Osteocyte (in vitro differentiated cells): ENCODE data around the gene RXFP3. TPM values are rescaled to one million over a fixed set of nuclear protein-coding genes. Genes with fewer than 3 reads are reported as not detected.
"Not testable (repeated sequence)": the region's sequence is repeated elsewhere in the genome, so short reads cannot be mapped to it uniquely, and the experiment has no call there.

Experiments
- DNase-seq: peaks from one replicate; pipeline ENCODE4 v3.0.0; 2021; ENCODE audit warnings: mixed read lengths; ENCODE audit not compliant: unreplicated experiment; ENCODE audit errors: extremely low spot score
- H3K27ac Mint-ChIP-seq: one replicate; pipeline ENCODE4 v1.8.0; 2021; ENCODE audit warnings: mild to moderate bottlenecking, mixed read lengths; ENCODE audit not compliant: unreplicated experiment
- H3K27me3 Mint-ChIP-seq: one replicate; pipeline ENCODE4 v1.8.0; 2021; ENCODE audit warnings: mixed read lengths; ENCODE audit not compliant: unreplicated experiment
- H3K36me3 Mint-ChIP-seq: one replicate; pipeline ENCODE4 v1.8.0; 2021; ENCODE audit warnings: mixed read lengths; ENCODE audit not compliant: unreplicated experiment
- H3K4me1 Mint-ChIP-seq: one replicate; pipeline ENCODE4 v1.8.0; 2021; ENCODE audit warnings: mixed read lengths; ENCODE audit not compliant: unreplicated experiment
- H3K4me3 Mint-ChIP-seq: one replicate; pipeline ENCODE4 v1.8.0; 2021; ENCODE audit warnings: mild to moderate bottlenecking, moderate library complexity, mixed read lengths; ENCODE audit not compliant: unreplicated experiment
- H3K9me3 Mint-ChIP-seq: one replicate; pipeline ENCODE4 v1.8.0; 2021; ENCODE audit warnings: mixed read lengths; ENCODE audit not compliant: unreplicated experiment
- total RNA-seq: library from RNA; stranded (reverse); gene quantifications from 2 replicates; pipeline ENCODE4 v1.2.1, GENCODE V29; 2021
- TF ChIP-seq, protein P1 (sequence below): fragments of 200-600 bp; sonication (generic); IDR thresholded peaks from 2 replicates; pipeline ENCODE4 v1.5.0; 2021; ENCODE audit warnings: antibody characterized with exemption, mild to moderate bottlenecking, moderate library complexity

The RXFP3 gene
- total RNA-seq, 1 donor from 2014 or later: not detected

DNA sequence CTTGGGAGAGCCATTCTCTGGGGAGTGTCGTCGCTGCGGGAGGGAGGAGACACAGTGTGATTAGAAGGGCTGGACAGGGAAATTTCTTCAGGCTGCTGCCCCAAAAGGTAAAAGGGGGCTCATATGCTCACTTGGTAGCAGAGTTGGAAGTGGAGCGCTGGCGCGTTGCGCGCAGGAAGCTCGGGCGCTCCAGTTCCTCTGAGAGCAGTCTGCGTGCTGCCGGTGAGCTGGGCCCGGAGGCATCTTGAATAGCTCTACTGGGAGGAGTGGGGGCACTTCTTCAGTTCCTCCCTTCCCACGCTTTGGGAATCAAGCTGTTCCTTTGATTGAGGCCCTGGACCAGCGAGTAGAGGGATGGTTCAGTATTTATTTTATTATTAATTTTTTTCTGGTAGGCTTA lies 2.7 kb downstream of the RXFP3 start:
- no peak overlapping the region for H3K27ac Mint-ChIP-seq
- DNase-seq: no peak
- H3K4me3 Mint-ChIP-seq: no peak overlapping the region
- no peaks in the 10 kb centered on the region for H3K36me3 Mint-ChIP-seq
- H3K9me3 Mint-ChIP-seq: no peaks in the 10 kb centered on the region
- peaks cover 8% of the 10 kb centered on the region for H3K4me1 Mint-ChIP-seq
- peaks cover 34% of the 10 kb centered on the region for H3K27me3 Mint-ChIP-seq
- TF ChIP-seq, protein P1, sequence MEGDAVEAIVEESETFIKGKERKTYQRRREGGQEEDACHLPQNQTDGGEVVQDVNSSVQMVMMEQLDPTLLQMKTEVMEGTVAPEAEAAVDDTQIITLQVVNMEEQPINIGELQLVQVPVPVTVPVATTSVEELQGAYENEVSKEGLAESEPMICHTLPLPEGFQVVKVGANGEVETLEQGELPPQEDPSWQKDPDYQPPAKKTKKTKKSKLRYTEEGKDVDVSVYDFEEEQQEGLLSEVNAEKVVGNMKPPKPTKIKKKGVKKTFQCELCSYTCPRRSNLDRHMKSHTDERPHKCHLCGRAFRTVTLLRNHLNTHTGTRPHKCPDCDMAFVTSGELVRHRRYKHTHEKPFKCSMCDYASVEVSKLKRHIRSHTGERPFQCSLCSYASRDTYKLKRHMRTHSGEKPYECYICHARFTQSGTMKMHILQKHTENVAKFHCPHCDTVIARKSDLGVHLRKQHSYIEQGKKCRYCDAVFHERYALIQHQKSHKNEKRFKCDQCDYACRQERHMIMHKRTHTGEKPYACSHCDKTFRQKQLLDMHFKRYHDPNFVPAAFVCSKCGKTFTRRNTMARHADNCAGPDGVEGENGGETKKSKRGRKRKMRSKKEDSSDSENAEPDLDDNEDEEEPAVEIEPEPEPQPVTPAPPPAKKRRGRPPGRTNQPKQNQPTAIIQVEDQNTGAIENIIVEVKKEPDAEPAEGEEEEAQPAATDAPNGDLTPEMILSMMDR: no peak

- Mint-ChIP-seq H3K27ac (no peak overlapping the region), H3K4me3 (no peak overlapping the region), H3K27me3 (peaks cover 34% of the 10 kb centered on the region)
These were observed 3.5 kb downstream of the RXFP3 start for GRCh38 chr5:33939556-33940262.

DNA sequence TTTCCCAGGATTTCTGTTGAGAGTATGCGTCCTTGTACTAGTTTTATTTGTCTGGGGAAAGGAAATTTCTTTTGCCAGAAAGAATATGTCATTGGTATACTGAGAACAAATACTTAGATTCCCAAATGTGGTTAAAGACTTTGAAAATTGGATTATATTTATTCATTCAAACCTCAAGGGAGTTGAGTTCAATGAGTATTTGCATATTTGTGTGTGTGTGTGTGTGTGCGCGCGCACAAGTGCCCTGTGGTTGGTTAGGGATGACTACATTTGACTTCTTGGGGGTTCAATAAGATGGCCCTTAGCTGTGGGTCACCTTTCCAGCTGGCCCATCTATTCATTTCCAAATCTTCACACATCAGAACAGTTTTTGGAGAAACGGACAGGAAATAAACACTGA lies 4.9 kb downstream of the RXFP3 start:
- no peaks in the 10 kb centered on the region for H3K9me3 Mint-ChIP-seq
- H3K4me3 Mint-ChIP-seq: no peak overlapping the region
- H3K27me3 Mint-ChIP-seq: peaks cover 42% of the 10 kb centered on the region
- H3K4me1 Mint-ChIP-seq: peaks cover 1% of the 10 kb centered on the region
- no peak for DNase-seq
- TF ChIP-seq, protein P1: no peak
- no peaks in the 10 kb centered on the region for H3K36me3 Mint-ChIP-seq
- no peak overlapping the region for H3K27ac Mint-ChIP-seq

More at GRCh38 chr5:33939556-33940262, 3.5 kb downstream of the RXFP3 start:
- Mint-ChIP-seq H3K9me3 (no peaks in the 10 kb centered on the region), H3K4me1 (peaks cover 8% of the 10 kb centered on the region), H3K36me3 (no peaks in the 10 kb centered on the region)
- DNase-seq: no peak
- TF ChIP-seq, protein P1: no peak

GRCh38 chr5:33944543-33945132 lies 8.5 kb downstream of the RXFP3 start:
- H3K4me1 Mint-ChIP-seq: no peaks in the 10 kb centered on the region
- no peak overlapping the region for H3K4me3 Mint-ChIP-seq
- TF ChIP-seq, protein P1: no peak
- DNase-seq: no peak
- H3K27me3 Mint-ChIP-seq: peaks cover 45% of the 10 kb centered on the region
- H3K36me3 Mint-ChIP-seq: no peaks in the 10 kb centered on the region
- H3K9me3 Mint-ChIP-seq: no peaks in the 10 kb centered on the region
- H3K27ac Mint-ChIP-seq: no peak overlapping the region

DNA sequence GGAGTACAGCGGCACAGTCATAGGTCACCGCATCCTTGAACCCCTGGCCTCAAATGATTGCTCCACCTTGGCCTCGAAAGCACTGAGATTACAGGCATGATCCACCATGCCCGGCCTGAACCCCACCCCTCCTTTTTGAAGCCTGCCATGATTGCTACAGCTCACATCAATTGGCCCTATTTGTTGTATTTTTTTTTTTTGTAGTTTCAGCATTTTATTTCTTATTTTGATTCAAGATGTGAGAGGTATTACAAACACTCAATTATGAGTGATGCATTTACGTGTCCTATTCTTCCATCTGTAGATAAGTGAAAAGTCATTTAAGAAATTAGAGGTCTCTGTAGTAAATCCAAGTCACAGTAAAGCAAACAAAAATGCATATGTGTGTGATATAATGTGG lies 16.0 kb downstream of the RXFP3 start:
- H3K4me1 Mint-ChIP-seq, H3K4me3 Mint-ChIP-seq, H3K36me3 Mint-ChIP-seq, DNase-seq, H3K27ac Mint-ChIP-seq: not testable (repeated sequence)
- H3K27me3 Mint-ChIP-seq: peaks cover 19% of the 10 kb centered on the region
- H3K9me3 Mint-ChIP-seq: peaks cover 11% of the 10 kb centered on the region
